Superior temporal gyrus (tissue), 1 donor: Measurements from ENCODE around the gene SLC16A12.

ENCODE experiments used
- DNase-seq: peaks from one replicate; pipeline ENCODE4 v3.0.0-alpha.2; 2016; ENCODE audit errors: extremely low spot score

SLC16A12 gene, protein sequence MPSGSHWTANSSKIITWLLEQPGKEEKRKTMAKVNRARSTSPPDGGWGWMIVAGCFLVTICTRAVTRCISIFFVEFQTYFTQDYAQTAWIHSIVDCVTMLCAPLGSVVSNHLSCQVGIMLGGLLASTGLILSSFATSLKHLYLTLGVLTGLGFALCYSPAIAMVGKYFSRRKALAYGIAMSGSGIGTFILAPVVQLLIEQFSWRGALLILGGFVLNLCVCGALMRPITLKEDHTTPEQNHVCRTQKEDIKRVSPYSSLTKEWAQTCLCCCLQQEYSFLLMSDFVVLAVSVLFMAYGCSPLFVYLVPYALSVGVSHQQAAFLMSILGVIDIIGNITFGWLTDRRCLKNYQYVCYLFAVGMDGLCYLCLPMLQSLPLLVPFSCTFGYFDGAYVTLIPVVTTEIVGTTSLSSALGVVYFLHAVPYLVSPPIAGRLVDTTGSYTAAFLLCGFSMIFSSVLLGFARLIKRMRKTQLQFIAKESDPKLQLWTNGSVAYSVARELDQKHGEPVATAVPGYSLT

DNA sequence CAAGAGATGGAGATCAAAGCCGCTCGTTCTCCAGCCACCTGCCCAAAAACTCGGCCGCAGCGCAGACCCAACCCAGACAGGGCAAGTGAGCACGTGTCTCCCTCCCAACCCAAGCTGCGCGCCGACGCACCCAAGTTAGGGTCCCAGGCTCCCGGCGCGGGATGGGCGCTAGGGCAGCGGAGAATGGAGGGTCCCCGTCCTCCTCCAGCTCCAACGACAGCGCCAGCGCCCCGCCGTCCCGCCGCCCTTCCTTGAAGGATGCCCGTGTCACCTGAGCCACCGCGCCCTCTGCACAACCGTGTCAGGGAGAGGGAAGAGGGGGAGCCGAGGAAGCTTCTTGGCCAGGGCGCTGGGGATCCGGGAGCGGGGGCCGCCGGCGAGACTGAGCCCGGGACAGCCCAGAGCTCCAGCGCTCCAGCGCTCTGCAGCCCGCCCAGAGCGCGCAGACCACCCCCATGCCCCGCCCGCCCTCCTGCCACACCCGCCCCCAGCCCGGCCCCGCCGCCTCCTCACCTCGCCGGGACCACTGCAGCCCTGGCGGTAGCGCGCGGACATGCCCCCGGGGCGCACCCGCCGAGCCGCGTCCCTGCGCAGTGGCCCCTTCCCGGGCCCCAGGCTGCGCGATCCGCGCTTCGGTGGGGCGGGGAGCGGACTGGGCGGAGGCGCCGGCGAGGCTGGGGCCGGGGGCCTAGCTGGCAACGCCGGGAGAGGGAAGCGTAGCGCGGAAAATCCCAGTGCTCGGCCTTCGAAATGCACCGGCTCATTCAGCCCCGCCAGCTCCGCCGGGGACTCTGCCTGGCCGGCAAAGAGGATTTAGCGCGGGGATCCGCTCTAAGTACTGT is at the start of gene SLC16A12:
Gene SLC16A12 (minus strand): TSS at position 424 of the 842 bp plus-strand sequence. CDS start 73,016 bp downstream, outside the sequence.
- no peak for DNase-seq

DNA sequence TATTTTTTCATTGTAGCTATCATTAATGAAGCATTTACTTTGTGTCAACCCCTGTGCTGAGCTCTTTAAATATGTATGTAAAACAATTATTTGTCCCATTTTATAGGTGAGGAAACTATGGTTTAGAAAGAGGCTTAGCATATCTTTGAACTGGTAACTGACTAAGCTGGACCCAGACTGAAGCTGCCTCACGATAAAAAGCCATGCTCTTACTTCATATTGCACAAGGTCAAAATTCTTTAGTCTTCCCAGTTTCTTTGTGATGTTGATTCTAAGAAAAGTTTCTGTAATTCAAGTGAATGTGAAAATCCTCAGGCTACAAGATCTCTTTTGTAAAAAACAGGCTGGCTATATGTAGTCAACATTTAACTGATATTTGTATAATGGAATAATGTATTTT is 46.6 kb upstream of the SLC16A12 start:
- DNase-seq: no peak

DNA sequence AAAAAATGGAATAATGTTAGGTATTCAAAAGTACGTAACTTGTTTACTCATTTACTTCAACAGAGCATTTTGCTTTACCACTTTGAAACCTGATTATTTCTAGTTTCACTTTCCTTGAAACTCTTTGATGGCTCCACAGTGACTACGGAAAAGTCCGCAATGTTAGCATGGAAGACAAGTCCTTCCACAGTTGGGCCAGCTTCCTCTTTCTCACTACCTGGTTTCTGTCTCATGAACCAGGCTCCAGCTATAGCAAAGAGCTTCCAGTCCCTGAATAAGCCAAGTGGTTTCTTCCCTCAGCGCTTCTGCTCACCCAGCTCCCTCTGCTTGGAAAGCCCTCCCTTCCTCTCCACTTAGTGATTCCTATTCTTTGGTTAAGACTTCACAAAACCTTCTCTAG is 44.8 kb upstream of the SLC16A12 start:
- DNase-seq: no peak

DNA sequence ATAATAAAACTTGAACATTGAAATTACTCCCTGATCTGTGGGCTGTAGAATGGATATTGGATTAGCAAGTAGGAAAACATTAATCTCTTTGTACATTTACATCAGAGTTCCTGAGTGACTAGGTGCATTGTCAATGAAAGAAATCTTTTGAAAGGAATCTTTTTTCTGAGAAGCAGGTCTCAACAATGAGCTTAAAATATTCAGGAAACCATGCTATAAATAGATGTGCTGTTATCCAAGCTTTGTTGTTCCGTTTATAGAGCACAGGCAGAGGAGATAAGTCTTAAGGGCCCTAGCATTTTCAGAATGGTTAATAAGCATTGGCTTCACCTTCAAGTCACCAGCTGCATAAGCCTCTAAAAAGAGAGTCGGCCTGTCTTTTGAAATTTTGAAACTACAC is 41.3 kb upstream of the SLC16A12 start:
- no peak for DNase-seq

DNA sequence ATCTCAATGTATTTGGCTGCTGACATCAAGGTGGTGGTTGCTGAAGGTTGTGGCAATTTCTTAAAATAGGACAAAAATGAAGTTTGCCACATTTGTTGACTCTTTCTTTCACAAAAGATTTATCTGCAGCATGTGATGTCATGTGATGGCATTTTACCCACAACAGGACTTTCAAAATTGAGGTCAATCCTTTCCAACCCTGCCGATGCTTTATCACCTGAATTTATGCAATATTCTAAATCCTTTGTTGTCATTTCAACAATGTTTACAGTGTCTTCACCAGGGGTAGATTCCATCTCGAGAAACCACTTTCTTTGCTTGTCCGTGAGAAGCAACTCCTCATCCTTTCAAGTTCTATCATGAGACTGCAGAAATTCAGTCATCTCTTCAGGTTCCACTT is 40.6 kb upstream of the SLC16A12 start:
- DNase-seq: no peak

DNA sequence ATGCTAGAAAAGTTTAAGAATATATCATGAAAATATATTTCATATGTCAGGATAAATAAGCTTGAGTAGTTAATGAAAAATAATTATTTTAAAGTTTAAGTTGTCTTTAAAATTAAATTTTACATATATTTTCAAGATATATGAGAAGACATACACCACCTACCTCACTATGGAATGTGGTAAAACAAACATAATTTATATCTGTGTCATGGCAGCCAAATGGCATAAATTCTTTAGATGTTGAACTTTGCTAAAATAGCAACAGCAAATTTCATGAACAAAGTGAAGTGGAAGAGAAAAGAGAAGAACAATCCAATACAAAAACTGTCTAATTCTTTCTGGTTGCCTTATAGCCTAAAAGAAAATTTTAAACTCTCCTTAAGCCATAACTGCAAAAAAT is 39.6 kb upstream of the SLC16A12 start:
- DNase-seq: no peak

DNA sequence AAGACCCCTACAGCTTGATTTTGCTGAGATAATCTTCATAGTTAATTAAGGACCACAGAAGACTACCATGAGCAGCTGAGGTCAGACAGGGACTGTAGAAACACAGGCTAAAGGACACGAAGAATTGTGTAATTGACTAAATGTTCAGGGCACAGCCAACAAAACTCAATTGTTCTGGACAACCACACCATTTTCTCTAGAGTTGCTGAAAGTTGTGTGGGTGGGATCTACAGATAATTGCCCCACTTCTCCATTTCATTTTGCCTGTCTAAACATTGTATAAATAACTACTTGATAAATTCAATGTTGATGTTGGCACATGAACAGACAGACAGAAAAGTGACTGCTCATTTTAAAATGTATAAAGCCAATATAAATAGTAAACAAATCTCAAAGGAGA is 39.0 kb upstream of the SLC16A12 start:
- DNase-seq: no peak

DNA sequence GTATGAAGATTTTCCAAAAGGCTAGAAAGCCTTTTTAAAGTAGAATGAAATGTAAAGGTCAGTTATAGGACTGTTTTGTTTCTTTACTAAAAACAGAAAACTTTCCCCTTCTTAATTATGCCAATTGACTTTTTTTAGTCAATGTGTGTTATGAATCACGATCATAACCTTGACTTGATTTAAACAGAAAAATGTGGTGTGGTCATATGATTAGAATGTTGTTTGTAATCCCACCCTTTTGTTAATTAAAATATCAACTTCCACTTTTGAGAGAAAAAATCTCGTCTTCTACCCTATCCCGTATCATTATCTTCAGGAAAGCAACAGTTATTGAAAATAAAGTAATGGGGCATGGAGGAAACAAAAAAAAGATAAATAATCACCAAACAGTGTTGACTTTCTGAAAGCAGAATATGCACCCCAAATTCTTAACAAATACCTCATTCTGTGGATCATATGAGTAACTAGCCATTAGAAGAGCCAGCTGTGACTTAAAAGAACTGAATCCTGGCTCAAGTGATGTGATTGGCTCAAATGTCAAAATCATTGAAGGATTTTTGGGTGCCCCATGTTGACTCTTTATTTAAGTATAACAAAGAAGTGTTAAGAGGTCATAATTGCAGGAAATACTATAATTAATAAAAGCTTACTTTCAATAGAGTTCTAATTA is 32.3 kb upstream of the SLC16A12 start:
- DNase-seq: no peak

DNA sequence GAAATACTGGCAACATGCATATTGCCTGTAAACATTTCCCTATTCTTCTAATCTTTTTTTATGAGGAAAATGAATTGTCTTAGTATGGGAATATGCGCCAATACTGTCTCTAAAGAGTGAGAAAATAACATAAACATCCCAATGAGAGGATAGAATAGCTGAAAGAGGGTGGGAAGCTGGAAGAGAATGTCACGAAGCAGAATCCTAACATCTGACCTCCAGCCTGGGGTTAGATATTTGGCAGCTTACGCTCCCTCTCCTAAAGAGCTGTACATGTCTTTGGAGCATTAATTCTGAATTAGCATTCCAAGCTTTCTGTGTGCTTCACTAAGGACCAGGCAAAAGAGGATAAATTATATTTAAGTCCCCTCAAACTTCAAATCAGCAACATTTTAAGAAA is 31.6 kb upstream of the SLC16A12 start:
- no peak for DNase-seq

DNA sequence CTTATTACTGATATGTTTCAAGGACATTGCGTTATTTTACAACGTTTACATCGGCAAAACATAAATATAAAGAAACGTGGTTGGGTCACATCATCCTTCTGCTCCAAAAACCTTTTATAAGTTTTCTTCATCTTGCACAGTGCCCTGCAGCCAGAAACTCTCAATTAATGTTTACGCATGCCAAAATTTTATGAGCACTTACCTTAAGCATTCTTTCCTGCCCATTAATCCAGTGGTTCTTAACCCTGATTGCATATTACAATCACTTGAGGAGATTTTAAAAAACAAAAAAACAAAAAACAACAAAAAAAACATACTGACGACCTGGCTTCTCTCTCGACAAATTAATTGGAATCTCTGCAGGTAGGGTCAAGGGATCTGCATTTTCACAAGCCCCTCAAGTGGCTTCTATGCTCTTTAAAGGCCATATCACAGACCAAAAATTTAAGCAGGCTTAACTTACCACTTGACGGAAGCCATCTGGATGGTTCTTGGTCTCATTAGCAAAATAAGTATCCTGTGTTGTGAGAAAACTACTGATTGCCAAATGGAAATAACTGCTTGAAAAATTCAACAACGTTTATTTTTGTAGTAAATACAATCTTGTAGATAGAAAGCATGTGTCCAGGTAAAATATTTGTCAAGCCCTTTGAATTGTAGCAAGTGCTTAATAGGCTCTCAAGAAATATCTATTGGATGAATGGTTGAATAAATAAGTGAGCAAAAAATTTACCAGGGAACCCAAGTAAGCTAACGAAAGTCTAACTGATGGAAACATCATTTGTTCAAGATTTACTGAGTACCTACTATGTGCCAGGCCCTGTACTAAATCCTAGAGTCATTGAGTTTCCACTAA is 30.9 kb upstream of the SLC16A12 start:
- no peak for DNase-seq

DNA sequence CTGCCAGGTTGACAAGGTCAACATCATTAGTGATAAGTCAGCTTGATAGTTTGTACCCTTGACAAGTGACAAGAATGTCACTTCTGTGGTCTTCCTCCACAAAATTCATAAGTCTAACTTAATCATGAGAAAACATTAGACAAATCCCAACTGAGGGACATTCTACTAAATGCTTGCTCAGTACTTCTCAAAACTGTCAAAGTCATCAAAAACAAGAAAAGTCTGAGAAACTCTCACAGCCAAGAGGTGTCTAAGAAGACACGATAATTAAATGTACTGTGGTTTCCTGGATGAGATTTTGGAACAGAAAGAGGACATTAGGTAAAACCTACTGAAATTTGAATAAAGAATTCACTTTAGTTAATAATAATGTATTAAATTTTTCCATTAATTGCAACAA is 29.8 kb upstream of the SLC16A12 start:
- DNase-seq: no peak

DNA sequence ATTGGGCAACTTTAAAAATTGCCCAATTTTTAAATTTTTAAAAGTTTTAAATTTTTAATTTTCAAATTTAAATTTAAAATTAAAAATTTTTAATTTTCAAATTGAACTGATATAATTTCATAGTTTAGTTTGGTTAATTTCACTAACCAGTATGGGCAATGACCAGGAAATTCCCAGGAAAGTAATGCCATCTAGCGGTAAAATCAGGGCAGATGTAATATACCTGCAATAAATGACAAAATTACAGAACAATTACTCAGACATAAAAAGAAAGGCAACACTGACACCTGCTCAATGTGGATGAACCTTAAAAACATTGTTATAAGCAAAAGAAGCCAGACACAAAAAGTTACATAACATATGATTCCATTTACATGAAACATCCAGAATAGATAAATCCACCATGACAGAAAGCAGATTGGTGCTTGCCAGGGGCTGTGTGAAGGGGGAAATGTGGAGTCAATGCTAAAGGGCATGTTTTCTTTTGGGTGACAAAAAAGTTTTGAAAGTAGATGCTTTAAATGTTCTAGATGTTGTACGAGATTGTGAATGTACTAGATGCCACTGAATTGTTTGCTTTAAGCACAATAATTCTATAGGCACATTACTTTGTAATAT is 28.6 kb upstream of the SLC16A12 start:
- peak; percentile 84 for DNase-seq

DNA sequence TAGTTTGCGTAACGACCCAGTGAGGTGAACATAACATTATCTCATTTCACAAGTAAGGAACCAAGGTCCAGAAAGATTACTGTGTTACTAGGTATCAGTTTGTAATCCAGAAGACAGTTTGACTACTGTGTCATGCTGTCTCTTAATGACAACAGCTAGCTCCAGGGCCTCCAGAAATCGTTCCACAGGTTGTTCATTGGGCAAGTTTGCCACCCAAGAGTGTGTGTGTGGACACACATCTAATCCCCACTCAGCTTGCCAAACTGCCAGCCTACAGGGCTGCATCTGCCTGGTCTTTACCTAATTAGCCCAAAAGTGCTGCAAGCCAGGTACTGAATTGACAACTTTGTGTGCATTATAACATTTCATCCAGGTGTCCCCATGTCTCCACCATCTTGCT is 27.9 kb upstream of the SLC16A12 start:
- DNase-seq: no peak

DNA sequence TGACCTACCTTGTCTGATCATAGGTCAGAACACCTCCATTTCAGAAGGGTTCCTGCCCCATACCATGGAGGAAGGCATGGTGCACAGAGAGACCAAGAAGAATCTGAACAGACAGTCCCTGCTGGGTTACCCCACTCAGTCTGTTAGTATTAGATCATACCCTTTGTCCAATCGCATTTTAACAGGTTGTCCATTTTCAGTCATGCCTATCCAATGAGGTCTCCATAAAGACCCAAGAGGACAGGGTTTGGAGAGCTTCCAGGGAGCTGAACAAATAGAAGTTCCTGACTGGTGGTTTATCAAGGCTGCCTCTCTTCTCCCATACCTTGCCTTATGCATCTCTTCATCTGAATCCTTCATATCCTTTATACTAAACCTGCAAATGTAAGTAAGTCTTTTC is 21.2 kb upstream of the SLC16A12 start:
- DNase-seq: no peak

DNA sequence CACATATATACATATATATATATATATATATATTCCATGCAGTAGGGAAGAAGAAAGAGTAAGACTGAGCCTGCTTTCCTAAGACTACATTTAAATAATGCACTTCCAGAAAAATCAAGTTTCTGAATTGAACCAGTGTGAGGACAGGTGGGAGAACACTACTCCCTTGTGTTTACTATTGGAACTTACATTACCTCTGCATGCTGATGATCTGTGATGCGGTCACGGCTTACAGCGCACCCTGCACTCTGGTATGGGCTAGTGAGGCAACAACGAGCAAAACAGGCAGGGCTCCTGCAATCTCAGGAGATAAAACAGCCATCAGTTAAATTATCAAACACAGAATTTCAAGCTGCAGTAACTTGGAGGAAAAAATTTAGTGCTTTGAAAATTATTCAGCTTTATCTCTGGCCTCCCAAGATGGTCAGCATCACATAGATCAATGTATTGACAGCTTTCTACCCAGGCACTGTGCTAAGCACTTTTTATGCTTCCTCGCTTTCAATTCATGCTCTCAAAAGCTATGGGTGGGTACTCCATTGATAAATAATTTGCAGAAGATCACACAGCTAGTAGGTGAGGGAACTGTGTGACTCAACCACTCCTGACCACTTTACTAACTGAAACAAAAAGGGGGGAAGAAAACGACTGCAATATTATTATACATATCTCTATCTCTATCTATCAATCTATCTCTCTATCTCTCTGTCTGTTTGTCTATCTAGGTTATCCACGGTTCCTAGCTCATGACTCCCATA is 20.5 kb upstream of the SLC16A12 start:
- DNase-seq: no peak

DNA sequence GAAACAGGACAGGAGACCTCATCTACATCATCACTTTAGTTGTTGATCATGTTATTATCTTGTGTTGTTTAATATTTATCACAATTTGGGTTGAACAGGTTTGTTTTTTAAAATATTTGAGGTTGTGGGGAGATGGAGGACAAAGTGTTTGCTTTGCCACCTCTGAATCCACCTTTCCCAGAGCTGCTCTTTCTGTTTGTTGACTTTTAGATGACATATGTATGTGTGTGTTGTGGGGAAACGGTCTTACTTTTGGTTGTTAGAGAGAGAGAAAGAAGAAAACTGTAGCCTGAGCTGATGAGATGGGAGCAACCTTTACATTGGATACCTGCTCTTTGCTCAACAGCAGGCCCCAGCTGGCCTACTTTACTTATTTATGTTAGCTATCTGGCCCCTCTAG is 19.0 kb upstream of the SLC16A12 start:
- no peak for DNase-seq

DNA sequence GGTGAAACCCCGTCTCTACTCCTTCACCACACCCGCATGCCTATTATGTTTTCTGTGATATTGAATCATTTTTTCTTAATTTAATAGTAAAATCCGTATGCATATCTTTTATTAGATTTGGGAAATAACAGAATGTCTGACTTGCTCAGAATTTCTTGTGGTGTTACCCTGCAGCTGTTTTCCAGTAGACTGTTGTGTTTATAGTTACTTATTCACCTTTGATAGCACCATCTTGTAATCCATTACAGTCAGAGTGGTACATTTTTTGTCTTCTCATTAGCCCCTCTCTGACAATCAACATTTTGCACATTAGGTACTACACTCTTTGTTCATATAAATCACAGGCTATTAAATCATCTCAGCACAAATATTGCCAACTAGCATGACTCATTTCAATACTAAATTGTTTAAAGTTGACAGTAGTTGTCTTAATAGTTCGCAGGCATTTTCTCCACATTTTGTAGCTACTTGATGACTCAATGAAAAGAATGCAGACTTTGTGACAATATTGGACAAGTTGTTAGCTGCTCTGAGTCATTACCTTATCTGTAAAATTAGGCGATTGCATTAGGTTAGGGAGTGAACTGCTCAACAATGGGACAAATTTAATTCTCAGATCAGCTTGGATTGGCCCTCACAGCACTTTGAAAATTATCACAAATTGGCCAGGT is 17.8 kb upstream of the SLC16A12 start:
- no peak for DNase-seq

DNA sequence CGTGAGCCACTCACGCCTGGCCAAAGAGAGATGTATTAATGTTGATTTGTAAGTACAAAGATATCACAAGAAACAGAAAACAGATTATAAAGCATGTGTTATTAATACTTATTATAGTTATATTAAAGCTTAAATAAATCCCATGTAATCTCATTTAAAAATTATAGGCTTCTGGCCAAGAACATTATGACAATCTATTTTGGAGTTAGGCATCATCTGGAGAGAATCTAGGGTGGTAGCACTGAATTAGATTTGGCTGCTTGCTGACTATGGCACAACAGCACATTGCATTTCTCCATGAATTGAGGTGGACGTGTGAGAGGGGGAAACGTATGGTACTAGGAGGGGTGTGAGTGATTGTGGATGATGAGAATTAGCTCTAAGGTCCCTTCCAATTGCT is 16.8 kb upstream of the SLC16A12 start:
- DNase-seq: no peak

DNA sequence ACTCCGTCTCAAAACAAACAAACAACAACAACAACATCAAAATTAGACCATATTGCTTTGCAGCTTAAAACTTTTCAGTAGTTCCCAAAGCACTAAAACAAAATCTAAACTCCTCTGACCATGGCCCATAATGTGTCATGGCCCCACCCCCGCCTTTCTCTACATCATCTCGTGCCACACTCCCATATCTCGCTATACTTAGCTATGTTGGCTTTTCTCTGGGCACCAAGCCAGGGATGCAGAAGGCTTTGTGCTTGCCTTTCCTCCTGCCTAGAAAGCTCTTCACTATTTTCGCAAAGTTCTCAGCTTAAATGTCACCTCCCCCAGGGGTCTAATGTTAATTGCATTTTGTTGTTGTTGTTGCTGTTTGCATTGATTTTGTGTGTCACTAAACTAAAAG is 15.1 kb upstream of the SLC16A12 start:
- no peak for DNase-seq

DNA sequence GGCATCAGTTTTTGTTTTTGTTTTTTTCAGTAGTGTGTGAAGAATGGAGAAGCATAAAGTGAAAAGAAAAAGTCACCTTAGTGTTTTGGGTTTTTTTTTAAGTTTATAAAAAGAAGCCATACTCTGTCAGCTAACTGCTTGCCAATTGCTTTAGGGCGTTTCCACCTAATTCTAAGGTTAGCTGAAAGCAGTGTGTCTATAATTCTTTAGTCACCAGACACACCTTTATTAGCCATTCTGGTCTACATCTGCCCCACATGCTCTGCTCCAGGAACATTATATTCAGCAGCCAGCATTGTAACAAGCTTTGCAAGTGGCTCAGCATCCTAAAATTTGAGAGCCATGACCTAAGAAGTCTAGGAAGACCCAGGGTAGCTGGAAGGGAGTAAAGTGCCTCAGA is 14.1 kb upstream of the SLC16A12 start:
- no peak for DNase-seq
